GM21367 (cell line): ENCODE measurements around the gene RAD51B.

Experiments
- ATAC-seq: cut with Tn5 transposase; IDR thresholded peaks from one replicate; pipeline ENCODE4 v1.9.1; 2021; ENCODE audit not compliant: unreplicated experiment

The RAD51B gene

GRCh38 chr14:67892466-67893100 lies 73.0 kb downstream of the RAD51B start:
- ATAC-seq: no peak

GRCh38 chr14:67900231-67900630 lies 80.7 kb downstream of the RAD51B start:
- ATAC-seq: no peak

- ATAC-seq: no peak
These were observed 88.6 kb downstream of the RAD51B start for GRCh38 chr14:67908052-67908754.

GRCh38 chr14:67911562-67911961 lies 92.0 kb downstream of the RAD51B start:
- no peak for ATAC-seq

DNA sequence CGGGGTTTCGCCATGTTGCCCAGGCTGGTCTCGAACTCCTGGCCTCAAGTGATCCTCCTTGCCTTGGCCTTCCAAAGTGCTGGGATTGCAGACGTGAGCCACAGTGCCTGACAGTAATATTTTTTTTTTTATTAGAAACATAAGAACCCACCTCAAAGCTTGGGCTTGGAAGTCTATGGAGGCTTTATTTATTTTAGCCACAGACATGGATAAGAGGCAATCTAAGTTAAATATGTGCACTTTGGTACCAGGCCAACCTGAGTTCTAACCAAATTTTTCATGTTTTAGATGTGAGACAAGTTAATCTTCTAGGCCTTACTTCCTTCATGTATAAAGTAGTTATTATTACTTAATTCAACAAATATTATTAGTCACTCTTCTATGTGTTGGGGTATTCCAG lies 96.9 kb downstream of the RAD51B start:
- no peak for ATAC-seq

DNA sequence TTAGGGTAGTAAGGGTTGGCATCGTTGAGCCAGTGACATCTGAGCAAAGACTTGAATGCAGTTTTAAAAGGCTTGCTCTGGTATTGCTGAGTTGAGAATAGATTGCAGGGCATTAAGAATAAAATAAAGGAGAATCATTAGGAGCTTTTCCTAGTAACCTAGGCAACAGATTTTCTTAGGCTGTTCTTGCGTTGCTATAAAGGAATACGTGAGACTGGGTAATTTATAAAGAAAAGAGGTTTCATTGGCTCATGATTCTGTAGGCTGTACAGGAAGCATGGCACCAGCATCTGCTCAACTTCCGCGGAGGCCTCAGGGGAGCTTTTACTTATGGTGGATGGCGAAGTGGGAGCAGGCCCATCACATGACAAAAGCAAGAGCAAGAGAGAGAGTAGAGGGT lies 97.4 kb downstream of the RAD51B start:
- ATAC-seq: no peak

- ATAC-seq: no peak
These were observed 99.3 kb downstream of the RAD51B start for GRCh38 chr14:67918838-67919237.

- no peak for ATAC-seq
These were observed 99.9 kb downstream of the RAD51B start for GRCh38 chr14:67919259-67920032.

- ATAC-seq: no peak
These were observed 107.2 kb downstream of the RAD51B start for GRCh38 chr14:67926821-67927220.

DNA sequence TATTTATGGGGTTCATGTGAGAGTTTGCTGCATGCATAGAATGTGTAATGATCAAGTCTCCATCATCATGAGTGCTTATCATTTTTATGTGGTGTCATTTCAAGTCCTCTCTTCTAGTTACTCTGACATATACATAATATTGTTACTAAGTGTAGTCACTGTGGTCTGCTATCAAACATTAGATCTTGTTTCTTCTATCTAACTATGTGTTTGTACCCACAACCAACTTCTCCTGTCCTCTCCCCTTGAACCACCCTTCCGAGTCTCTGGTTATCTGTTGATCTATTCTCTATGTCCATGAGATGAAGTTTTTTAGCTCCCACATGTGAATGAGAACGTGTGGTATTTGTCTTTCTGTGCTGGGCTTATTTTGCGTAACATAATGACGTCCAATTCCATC lies 107.7 kb downstream of the RAD51B start:
- ATAC-seq: no peak

DNA sequence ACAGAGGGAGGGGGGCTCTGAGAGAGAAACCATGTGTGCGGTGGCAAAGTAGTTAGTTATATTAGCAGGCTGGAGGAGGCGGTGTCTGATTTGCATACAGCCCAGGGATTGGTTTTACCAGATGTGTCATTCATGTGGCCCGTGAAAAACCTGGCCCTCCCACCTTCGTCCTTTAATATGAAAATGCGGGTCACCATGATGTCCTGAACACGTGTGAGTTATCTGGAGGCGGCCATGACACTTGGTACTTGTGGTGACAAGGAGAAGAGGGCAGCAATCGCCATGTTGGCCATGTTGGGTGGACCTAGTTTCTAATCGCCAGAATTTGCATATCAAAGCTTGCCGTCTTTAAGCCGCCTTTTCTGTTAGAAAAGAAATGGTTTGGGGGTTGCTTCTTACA lies 108.8 kb downstream of the RAD51B start:
- no peak for ATAC-seq

DNA sequence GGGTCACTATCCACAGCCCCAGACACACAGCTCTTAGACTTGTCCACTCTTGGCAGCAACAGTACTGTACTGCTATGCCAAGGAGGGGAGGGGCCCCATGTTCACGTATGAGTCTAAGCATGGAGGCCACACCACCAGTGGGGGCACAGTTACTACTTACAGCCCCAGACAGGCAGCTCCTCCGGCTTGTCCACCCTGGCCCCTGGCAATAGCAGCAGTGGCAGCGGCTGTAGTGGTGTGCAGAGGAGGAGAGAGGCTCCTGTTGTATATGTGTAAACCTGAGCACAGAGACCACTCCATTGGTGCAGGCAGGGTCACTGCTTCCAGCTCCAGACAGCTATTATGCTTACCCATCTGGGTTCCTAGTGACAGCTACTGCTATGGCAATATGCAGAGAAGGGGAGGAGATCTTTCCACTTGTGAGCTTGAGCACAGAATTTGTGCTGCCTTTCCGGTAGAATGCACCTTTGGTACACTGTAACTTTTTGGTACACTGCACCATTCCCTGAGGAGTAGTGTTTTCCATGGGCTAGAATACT lies 113.2 kb downstream of the RAD51B start:
- ATAC-seq: no peak

- ATAC-seq: no peak
These were observed 113.7 kb downstream of the RAD51B start for GRCh38 chr14:67933266-67933665.

DNA sequence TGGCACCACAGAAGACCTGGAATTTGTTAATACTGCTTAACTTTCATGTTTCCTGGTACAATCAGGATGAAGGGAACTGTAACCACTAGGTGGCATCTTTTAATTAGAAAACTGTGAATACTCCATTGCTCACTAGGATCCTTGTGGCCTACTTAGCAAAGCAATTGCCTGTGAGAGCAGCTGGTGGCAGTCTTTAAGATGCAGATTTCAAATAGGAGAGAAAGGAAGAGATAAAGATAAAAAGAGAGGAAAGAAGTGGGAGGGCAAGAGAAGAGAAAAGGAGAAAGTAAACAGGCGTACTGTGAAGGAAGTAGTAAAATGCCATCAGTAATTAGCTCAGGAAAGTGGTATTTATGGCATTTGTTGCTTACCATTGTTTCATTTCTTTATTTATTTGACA lies 114.5 kb downstream of the RAD51B start:
- no peak for ATAC-seq

- no peak for ATAC-seq
These were observed 115.3 kb downstream of the RAD51B start for GRCh38 chr14:67934862-67935261.

DNA sequence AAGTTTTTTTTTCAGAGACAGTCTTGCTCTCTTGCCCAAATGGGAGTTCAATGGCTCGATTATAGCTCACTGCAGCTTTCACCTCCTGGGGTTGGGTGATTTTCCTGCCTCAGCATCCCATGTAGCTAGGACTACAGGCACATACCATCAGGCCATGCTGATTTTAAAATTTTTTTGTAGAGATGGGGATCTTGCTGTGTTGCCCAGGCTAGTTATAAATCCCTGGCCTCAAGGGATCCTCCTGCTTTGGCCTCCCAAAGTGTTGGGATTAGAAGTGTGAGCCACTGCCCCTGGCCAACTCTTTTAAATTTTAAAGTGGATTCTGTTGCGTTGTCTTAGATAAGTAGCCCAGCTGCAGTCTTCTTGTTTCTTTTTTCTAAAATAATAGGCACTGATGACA lies 115.8 kb downstream of the RAD51B start:
- no peak for ATAC-seq

DNA sequence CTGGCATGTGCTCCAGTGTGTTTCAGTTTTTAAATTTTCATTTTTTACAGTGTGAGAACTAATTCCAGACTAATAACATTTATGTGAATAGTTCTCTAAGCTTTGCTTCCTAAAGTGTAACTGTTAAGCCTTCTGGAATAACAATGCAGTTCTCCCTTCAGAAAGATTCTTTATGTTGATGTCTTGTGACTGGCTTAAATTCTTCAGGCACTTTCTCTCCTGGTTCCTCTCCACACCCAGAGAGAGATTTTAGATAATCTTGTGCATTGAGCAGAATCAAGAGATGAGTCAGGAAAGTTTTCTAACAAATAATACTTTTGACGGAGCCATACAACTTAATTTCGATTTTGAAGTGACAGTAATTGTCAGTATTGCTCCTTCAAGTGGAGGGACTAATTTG lies 118.5 kb downstream of the RAD51B start:
- no peak for ATAC-seq

DNA sequence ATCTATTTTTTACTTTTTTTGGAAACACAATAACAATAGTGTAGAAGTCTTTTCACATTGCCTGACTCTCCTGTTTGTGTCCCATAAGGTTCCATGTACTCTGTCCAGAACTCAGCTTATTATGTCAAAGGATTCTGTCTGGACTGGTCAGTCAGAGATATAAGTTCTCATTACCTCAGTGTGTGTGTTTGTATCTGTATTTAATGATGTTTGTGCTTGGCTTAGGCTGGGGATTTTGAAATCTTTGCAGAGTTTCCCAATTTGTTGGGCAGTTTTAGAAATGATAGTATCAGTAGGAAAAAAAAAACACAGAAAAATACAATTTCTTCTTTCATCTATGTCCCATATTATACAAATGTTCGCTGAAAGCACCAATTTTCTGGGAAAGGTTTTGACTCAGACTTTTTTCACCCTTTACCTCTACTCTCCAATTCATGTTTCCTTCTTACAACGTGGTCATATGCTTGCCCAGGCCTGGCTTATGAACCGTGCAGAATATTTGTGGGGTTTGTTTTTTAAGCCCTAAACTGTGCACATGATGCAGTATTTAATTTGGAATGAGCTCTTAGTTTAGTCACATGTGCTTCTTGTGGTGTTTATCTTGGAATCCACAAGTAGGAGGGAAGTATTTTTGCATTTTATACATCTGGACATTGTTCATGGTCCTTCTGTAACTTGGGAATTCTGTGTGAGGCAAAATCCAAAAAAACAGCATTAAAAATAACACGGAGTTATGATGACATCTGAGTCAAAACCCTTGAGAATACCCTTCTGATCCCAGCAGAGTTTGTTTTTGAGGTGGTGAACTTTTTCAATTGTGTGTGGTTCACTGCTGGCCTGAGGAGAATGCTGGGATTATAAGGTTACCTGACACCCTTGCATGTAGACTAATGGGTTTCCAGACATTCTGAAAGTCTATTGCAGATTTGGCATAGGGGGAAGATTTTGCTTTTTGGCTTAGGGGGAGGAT lies 121.2 kb downstream of the RAD51B start:
- no peak for ATAC-seq

GRCh38 chr14:67941456-67942018 lies 122.0 kb downstream of the RAD51B start:
- no peak for ATAC-seq

DNA sequence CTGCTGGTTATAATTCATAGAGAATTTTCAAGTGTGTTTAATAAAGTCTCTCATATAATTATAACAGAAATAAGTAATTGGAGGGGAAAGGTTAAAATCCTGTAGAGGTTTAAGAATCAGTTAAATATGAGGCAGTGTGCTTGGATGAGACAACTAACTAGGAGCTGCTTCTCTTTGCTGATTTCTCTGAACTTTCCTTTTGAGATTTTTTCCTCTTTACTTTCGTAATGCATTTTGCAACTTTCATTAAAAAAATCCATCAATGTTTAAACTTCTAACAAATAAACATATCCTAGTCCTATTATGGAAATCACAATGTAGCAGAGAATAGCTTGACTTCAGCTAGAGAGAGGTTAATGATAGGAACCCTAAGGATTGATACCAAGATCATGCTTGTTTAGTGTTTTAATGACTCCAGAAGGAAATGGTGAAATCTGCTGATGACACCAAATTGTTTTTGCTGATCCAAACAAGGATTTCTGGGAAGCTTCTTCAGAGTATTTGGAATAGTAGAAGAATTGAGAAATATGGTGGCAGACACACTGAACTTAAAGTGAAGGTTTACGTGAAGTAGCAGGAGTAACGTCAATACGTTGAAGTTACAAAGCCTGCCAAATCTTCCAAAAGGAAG lies 122.6 kb downstream of the RAD51B start:
- ATAC-seq: no peak
